B cell (primary cell): Measurements from ENCODE around the gene IL4R. TPM values are rescaled to one million over a fixed set of nuclear protein-coding genes. Genes with fewer than 3 reads are reported as not detected.

Experiments
- ATAC-seq: fragments of 200-7000 bp; cut with Tn5 transposase; one replicate; pipeline ENCODE4 v1.10.0; 2021; ENCODE audit warnings: low read depth, mild to moderate bottlenecking, moderate number of reproducible peaks, moderate library complexity
- CTCF ChIA-PET: fragments of 350-600 bp; sonication (Branson Sonifier 250); formaldehyde crosslinking; loops from one replicate; lab custom pipeline; 2021; ENCODE audit warnings: antibody characterized with exemption, inconsistent platforms; lab: Charles Lee
- POLR2A ChIA-PET: fragments of 350-600 bp; sonication (Branson Sonifier 250); formaldehyde crosslinking; loops from one replicate; lab custom pipeline; 2021; ENCODE audit warnings: antibody characterized with exemption; lab: Charles Lee
- DNase-seq: peaks from one replicate; pipeline ENCODE4 v3.0.0; 2013
- H2AFZ ChIP-seq: 2 replicates; pipeline ENCODE4 v1.6.1; 2012; ENCODE audit warnings: mild to moderate bottlenecking, low read depth, low read length; ENCODE audit not compliant: insufficient read depth, poor library complexity, severe bottlenecking
- H3K27ac ChIP-seq, 2 donors: 1 replicate in 1 of 2; 2 replicates in 1 of 2; pipeline ENCODE4 v1.5.1; 2012 to 2013; ENCODE audit warnings: low read length in 2 of 2, mild to moderate bottlenecking in 2 of 2, moderate library complexity in 1 of 2
- H3K27me3 ChIP-seq, 4 experiments: fragments of 200-600 bp in 1 of 4; sonication (generic) in 1 of 4; replicated peaks in 1 of 4; 1 replicate in 2 of 4; 2 replicates in 2 of 4; pipeline versions ENCODE4 v1.6.1 to v1.7.0; 2013 to 2016; ENCODE audit warnings: low read length in 3 of 4, mild to moderate bottlenecking in 2 of 4, mixed read lengths in 1 of 4, moderate library complexity in 1 of 4; ENCODE audit not compliant: insufficient read depth in 4 of 4, control insufficient read depth in 3 of 4; ENCODE audit errors: control extremely low read depth in 1 of 4
- H3K36me3 ChIP-seq, 2 experiments: replicated peaks in 1 of 2; 1 replicate in 1 of 2; 2 replicates in 1 of 2; pipeline versions ENCODE4 v1.6.1 to v1.7.1; 2013; ENCODE audit warnings: low read length in 1 of 2; ENCODE audit not compliant: insufficient read depth in 2 of 2, control insufficient read depth in 1 of 2; ENCODE audit errors: control extremely low read depth in 1 of 2, extremely low read depth in 1 of 2
- H3K4me1 ChIP-seq, 2 donors: fragments of 200-600 bp in 1 of 2; sonication (generic) in 1 of 2; 1 replicate in 1 of 2; 2 replicates in 1 of 2; pipeline versions ENCODE4 v1.5.1 to v1.6.1; 2013 to 2017; ENCODE audit warnings: low read length in 2 of 2; ENCODE audit not compliant: control insufficient read depth in 2 of 2, insufficient read depth in 2 of 2
- H3K4me2 ChIP-seq: replicated peaks from 2 replicates; pipeline ENCODE3; 2012; ENCODE audit warnings: mild to moderate bottlenecking, low read depth, low read length; ENCODE audit not compliant: poor library complexity, severe bottlenecking
- H3K4me3 ChIP-seq, 5 experiments: fragments of 200-600 bp in 1 of 5; sonication (generic) in 1 of 5; 1 replicate in 3 of 5; 2 replicates in 2 of 5; pipeline versions ENCODE4 v1.5.1 to v1.7.0; 2011 to 2016; ENCODE audit warnings: low read length in 4 of 5, mild to moderate bottlenecking in 4 of 5, low read depth in 2 of 5, control low read depth in 1 of 5, moderate library complexity in 1 of 5; ENCODE audit not compliant: insufficient read depth in 1 of 5; ENCODE audit errors: control extremely low read depth in 1 of 5, extremely low read depth in 1 of 5
- H3K79me2 ChIP-seq: fragments of 200-600 bp; sonication (generic); one replicate; pipeline ENCODE4 v1.6.0; 2016; ENCODE audit warnings: low read length; ENCODE audit not compliant: control insufficient read depth, insufficient read depth
- H3K9ac ChIP-seq: fragments of 200-600 bp; sonication (generic); 2 replicates; pipeline ENCODE4 v1.6.1; 2017; ENCODE audit warnings: mild to moderate bottlenecking, low read length, moderate library complexity
- H3K9me3 ChIP-seq, 3 donors: one replicate each; pipeline versions ENCODE4 v1.6.1 to v1.7.1; 2013; ENCODE audit warnings: low read length in 2 of 3; ENCODE audit not compliant: control insufficient read depth in 2 of 3, insufficient read depth in 1 of 3; ENCODE audit errors: control extremely low read depth in 1 of 3
- H4K20me1 ChIP-seq: 2 replicates; pipeline ENCODE4 v1.6.0; 2012; ENCODE audit warnings: mild to moderate bottlenecking, low read length; ENCODE audit not compliant: insufficient read depth, control insufficient read depth, poor library complexity, severe bottlenecking
- H3K27ac Mint-ChIP-seq: one replicate; pipeline ENCODE4 v1.8.0; 2021; ENCODE audit warnings: mixed read lengths
- H3K27me3 Mint-ChIP-seq: one replicate; pipeline ENCODE4 v1.8.0; 2021; ENCODE audit warnings: mixed read lengths
- H3K4me1 Mint-ChIP-seq: one replicate; pipeline ENCODE4 v1.8.0; 2021; ENCODE audit warnings: mixed read lengths
- H3K4me3 Mint-ChIP-seq: one replicate; pipeline ENCODE4 v1.8.0; 2021; ENCODE audit warnings: mixed read lengths
- H3K9me3 Mint-ChIP-seq: one replicate; pipeline ENCODE4 v1.8.0; 2022; ENCODE audit warnings: mixed read lengths; ENCODE audit not compliant: insufficient read depth
- CTCF ChIP-seq: fragments of 200-600 bp; IDR thresholded peaks from one replicate; pipeline ENCODE4 v1.8.0; 2022; ENCODE audit warnings: antibody characterized with exemption, mild to moderate bottlenecking
- EZH2 ChIP-seq: IDR thresholded peaks from 2 replicates; pipeline ENCODE4 v1.6.1; 2012; ENCODE audit warnings: borderline replicate concordance, low read depth, mild to moderate bottlenecking, moderate library complexity, low read length; ENCODE audit not compliant: insufficient read depth, poor library complexity, severe bottlenecking
- WGBS: methylation state at CpG from one replicate; pipeline ENCODE4 v1.1.5; 2013; ENCODE audit warnings: missing lambda C conversion rate; ENCODE audit not compliant: insufficient coverage; 5-methylcytosine and 5-hydroxymethylcytosine counted together
- intact Hi-C: fragments of 100-400 bp; cut with micrococcal nuclease; formaldehyde crosslinking; loops from one replicate; pipeline ENCODE4 v1.10.0; 2022
- polyA plus RNA-seq: library from polyadenylated mRNA; depleted of rRNA; stranded (reverse); fragments of >200 nt; gene quantifications from 2 replicates; pipeline ENCODE4 v1.2.3, GENCODE V29; 2012
- total RNA-seq, 2 donors: library from RNA; stranded (reverse); fragments of 120-200 nt in 1 of 2; gene quantifications; 1 replicate in 1 of 2; 2 replicates in 1 of 2; pipeline versions ENCODE4 v1.2.3 to v1.2.4, GENCODE V29; 2013 to 2022

The IL4R gene
- total and polyA plus RNA-seq, 2 donors (not counting 1 experiment from before 2014, with no cell fraction given): 311 to 966 TPM

GRCh38 chr16:27363246-27363632 lies 49.5 kb downstream of the IL4R start:
- Histone ChIP-seq H3K79me2 (peaks cover 5% of the 10 kb centered on the region), H2AFZ (no peak overlapping the region), H3K4me3 (no peak overlapping the region), H3K4me1 (peaks cover 16 to 31% of the 10 kb centered on the region in 2 donors), H3K36me3 (peaks cover 25 to 59% of the 10 kb centered on the region in 2 experiments), H3K9me3 (peaks cover 0 to 5% (median 0%) of the 10 kb centered on the region in 3 donors), H3K9ac (no peak overlapping the region), H4K20me1 (peaks cover 51% of the 10 kb centered on the region), H3K27me3 (no peaks in the 10 kb centered on the region), H3K27ac (peak overlapping the region; percentile 2 to 19), H3K4me2 (no peak overlapping the region)
- ChIA-PET CTCF (interaction anchor here (1.1 to 2.7 kb wide), 3 partner anchors 44 to 184 kb away, joined by 3 to 11 read pairs (median 7); no protein-coding TSS in a partner anchor), POLR2A (no interaction called here)
- Mint-ChIP-seq H3K9me3 (no peaks in the 10 kb centered on the region), H3K4me1 (peaks cover 37% of the 10 kb centered on the region), H3K27ac (peak overlapping the region; percentile 26), H3K27me3 (no peaks in the 10 kb centered on the region), H3K4me3 (no peak overlapping the region)
- TF ChIP-seq EZH2 (no peak), CTCF (no peak)
- intact Hi-C loops: no loop called here
- DNase-seq (no peak), ATAC-seq (no peak)
- 93% methylated on average over 5 of the region's 5 CpGs for WGBS

GRCh38 chr16:27363797-27364196 lies 50.0 kb downstream of the IL4R start:
- Mint-ChIP-seq H3K27me3 (no peaks in the 10 kb centered on the region), H3K9me3 (no peaks in the 10 kb centered on the region), H3K27ac (peak overlapping the region; percentile 68), H3K4me1 (peaks cover 40% of the 10 kb centered on the region), H3K4me3 (no peak overlapping the region)
- H3K4me1 ChIP-seq: peaks cover 21 to 36% of the 10 kb centered on the region in 2 donors
- H3K27ac ChIP-seq: peak overlapping the region in 1 of 2 donors; percentile 97
- H3K36me3 ChIP-seq: peaks cover 20 to 54% of the 10 kb centered on the region in 2 experiments
- intact Hi-C loops: no loop called here
- TF ChIP-seq CTCF (no peak), EZH2 (no peak)
- H3K79me2 ChIP-seq: peaks cover 5% of the 10 kb centered on the region
- H3K4me3 ChIP-seq: no peak overlapping the region
- CTCF ChIA-PET: no interaction called here
- no peak overlapping the region for H3K9ac ChIP-seq
- H4K20me1 ChIP-seq: peaks cover 46% of the 10 kb centered on the region
- 93% methylated on average over 9 of the region's 9 CpGs for WGBS
- no peak for ATAC-seq
- H2AFZ ChIP-seq: no peak overlapping the region
- H3K4me2 ChIP-seq: no peak overlapping the region
- H3K9me3 ChIP-seq: peaks cover 0 to 5% (median 0%) of the 10 kb centered on the region in 3 donors
- no peaks in the 10 kb centered on the region for H3K27me3 ChIP-seq
- DNase-seq: no peak
- POLR2A ChIA-PET: no interaction called here
